ENCODE measurements around the gene FYN.

Gene FYN

GRCh38 chr6:111829998-111830397 is 43.3 kb downstream of the FYN start:
- no peak for DNase-seq

- no peak for DNase-seq
Observed at GRCh38 chr6:111829581-111829980, 43.7 kb downstream of the FYN start.

- DNase-seq, result no peak
Observed at GRCh38 chr6:111828809-111829208, 44.4 kb downstream of the FYN start.

- DNase-seq, result no peak
Observed at GRCh38 chr6:111825439-111826086, 47.7 kb downstream of the FYN start.

- DNase-seq, result no peak
Observed at GRCh38 chr6:111824608-111825337, 48.5 kb downstream of the FYN start.

GRCh38 chr6:111823831-111824607 is 49.2 kb downstream of the FYN start:
- no peak for DNase-seq

GRCh38 chr6:111823012-111823411 is 50.2 kb downstream of the FYN start:
- no peak for DNase-seq

GRCh38 chr6:111819458-111819857 is 53.8 kb downstream of the FYN start:
- no peak for DNase-seq

- peak in 1 of 2 donors; percentile 26 for DNase-seq
Observed at GRCh38 chr6:111818539-111819226, 54.6 kb downstream of the FYN start.

- DNase-seq, result peak; percentile 58 to 74
Observed at GRCh38 chr6:111817451-111818120, 55.7 kb downstream of the FYN start.

GRCh38 chr6:111813677-111814310 is 59.5 kb downstream of the FYN start:
- no peak for DNase-seq

- DNase-seq, result no peak
Observed at GRCh38 chr6:111813237-111813636, 60.0 kb downstream of the FYN start.

- no peak for DNase-seq
Observed at GRCh38 chr6:111812060-111813038, 60.9 kb downstream of the FYN start.

- no peak for DNase-seq
Observed at GRCh38 chr6:111810294-111811131, 62.7 kb downstream of the FYN start.

- no peak for DNase-seq
Observed at GRCh38 chr6:111809766-111810165, 63.5 kb downstream of the FYN start.

GRCh38 chr6:111809264-111809663 is 64.0 kb downstream of the FYN start:
- DNase-seq, result no peak

- no peak for DNase-seq
Observed at GRCh38 chr6:111808493-111808892, 64.8 kb downstream of the FYN start.

GRCh38 chr6:111806561-111807497 is 66.4 kb downstream of the FYN start:
- DNase-seq, result no peak

GRCh38 chr6:111806165-111806547 is 67.1 kb downstream of the FYN start:
- no peak for DNase-seq
